Suppressor macrophage treated with lipopolysaccharide for 4 hours (primary cell): ENCODE results near the gene HDAC11.

Source experiments
- DNase-seq: peaks from one replicate; pipeline ENCODE4 v3.0.0-alpha.2; 2020

HDAC11 gene

DNA sequence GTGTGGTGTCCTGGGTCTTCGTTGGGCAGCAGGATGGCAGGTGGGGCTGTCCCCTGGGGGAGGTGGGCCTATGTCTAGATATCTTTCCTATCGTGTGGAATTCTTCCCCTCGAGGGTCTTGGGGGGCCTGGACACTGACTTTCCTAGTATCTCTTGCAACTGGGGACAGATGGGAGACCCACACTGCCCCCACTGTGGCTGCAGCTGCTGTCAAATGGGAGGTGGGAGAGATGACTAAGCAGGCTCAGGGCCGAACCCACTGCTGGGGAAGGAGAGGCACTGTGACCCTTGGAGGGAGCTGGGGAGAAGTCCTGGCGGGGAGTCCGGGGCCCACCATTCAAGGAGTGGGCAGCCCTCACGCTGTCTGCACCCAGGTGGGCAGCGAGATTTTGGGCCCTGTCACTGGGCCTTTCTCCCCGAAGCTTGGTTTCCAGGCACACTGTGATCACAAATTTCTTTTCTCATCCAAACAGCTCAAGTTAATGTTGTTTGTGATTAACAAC, 65.9 kb downstream of the HDAC11 start:
- DNase-seq: no peak

GRCh38 chr3:13546667-13547171, 66.6 kb downstream of the HDAC11 start:
- DNase-seq: no peak

GRCh38 chr3:13547591-13548371, 67.7 kb downstream of the HDAC11 start:
- no peak for DNase-seq

DNA sequence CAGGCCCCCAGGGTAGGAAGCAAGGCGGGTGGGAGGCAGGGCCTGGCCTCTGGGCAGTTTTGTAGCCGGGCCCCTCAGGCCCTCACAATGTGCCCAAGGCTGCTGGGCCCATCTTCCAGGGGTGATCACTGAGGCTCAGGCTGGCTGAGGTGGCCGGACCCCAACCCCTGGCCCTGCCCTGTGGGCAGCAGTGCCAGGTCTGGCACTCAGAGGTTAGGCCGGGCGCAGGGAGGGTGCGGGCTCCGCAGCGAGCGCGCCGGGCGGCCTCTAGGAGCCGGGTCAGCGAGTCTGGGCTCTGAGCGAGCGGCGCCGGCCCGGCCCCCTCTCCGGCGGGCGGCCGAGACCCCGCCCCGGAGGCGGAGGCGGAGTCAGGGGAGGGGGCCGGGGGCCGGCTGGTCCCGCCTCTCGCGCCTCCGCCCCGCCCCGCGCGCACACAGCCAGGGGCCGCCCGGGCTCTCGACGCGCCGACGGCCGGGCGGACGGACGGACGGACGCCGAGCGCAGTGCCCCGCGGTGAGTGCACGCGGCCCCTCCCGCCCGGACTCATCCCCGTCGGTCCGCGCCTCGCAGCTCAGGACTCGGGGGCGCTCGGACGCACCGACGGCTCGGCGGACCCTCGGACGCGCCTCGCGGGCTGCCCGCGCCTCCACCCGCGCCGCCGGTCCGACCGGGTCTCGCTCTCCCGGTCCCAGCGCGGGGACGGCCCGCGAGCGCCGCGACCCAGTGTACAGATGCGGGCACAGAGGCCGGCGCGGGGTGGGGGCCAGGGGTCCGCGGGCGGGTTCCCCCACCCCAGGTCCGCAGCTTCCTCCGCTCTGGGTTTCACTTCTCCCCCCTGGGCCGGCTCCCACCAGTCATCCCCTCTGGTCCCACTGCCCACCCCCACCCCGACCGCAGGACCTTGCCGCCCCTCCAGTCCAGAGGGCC, 68.9 kb downstream of the HDAC11 start, which contains the start of gene FBLN2:
Gene FBLN2 (plus strand): TSS at position 430 of the 927 bp plus-strand sequence. CDS start 21,231 bp downstream, outside the sequence.
- peak; percentile 23 for DNase-seq

- DNase-seq: no peak
Measured at GRCh38 chr3:13549623-13550422, 69.7 kb downstream of the HDAC11 start.

DNA sequence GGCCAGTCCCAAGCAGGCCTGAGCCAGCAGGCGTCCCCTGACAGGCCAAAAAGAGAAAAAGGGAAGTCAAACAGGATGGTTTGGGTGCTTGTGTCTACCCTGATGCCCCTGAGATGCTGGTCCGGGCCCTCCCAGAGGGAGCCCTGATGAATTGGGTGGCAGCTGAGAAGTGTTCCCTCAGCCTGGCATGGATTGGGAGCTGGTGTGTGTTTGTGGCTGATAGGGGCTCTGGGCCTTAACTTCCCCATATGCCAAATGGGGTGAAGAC, 70.3 kb downstream of the HDAC11 start:
- DNase-seq: no peak

GRCh38 chr3:13550791-13551360, 70.8 kb downstream of the HDAC11 start:
- DNase-seq: no peak

DNA sequence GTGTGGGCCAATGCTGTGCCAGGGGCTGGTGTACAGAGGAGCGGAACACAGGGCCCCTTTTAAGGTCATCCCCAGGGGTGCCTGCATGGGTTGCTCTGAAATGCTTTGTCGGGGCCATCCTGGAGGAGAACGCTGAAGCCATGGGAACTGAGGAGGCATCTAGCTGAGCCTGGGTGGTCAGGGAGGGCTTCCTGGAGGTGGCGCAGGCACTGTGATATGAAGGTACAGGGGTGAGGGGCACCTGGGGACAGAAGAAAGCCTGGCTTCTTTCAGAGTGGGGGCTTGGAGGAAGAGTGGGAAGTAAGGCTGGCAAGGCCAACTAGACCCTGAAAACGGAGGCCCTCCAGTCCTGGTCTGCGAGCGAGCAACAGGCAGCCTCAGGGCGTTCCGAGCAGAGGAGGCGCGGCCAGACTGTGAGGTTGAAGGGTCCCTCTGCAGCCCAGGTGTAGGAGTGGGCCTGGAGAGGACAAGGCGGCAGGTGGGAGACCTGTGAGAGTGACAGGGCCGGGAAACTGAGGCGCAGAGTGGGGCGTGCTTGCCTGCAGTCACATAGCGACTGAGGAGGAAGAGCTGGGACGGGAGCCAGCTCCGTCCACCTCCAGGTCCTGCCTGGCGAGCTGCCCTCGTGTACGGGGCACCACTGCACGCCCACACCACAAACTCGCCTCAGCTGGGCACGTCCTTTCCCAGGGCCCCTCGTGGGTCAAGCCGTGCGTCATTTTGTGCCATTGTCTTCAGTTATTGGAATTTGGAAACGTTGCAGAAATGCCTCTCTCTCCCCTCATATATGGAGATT, 72.9 kb downstream of the HDAC11 start:
- no peak for DNase-seq

GRCh38 chr3:13553686-13554085, 73.6 kb downstream of the HDAC11 start:
- no peak for DNase-seq

GRCh38 chr3:13555753-13556152, 75.6 kb downstream of the HDAC11 start:
- DNase-seq: no peak
